HepG2 (cell line): Measurements from ENCODE around the gene LEMD1.

Source experiments
- GABPA ChIP-seq, 2 experiments: IDR thresholded peaks; 2 replicates each; pipeline ENCODE4 v1.6.1; 2011 to 2016; ENCODE audit warnings: low read depth in 2 of 2, low read length in 1 of 2, missing biosample characterization in 1 of 2, missing genetic modification characterization in 1 of 2
- HMGA1 ChIP-seq: sonication (generic); formaldehyde crosslinking; conservative IDR thresholded peaks from 2 replicates; pipeline ENCODE4 v1.4.0; 2020; ENCODE audit warnings: missing genetic modification reagents
- POLR2A ChIP-seq, 2 experiments: IDR thresholded peaks; 2 replicates each; pipeline ENCODE4 v1.6.1; 2011; ENCODE audit warnings: low read depth in 2 of 2, low read length in 2 of 2, mild to moderate bottlenecking in 1 of 2, moderate library complexity in 1 of 2; ENCODE audit not compliant: insufficient read depth in 1 of 2
- POLR2AphosphoS5 ChIP-seq: IDR thresholded peaks from 2 replicates; pipeline ENCODE4 v1.6.1; 2012; ENCODE audit warnings: low read depth, low read length
- RARG ChIP-seq: sonication (generic); formaldehyde crosslinking; IDR thresholded peaks from 2 replicates; pipeline ENCODE4 v1.4.0; 2020; ENCODE audit warnings: low read depth, mild to moderate bottlenecking, missing genetic modification reagents
- RFX5 ChIP-seq: IDR thresholded peaks from 2 replicates; pipeline ENCODE4 v1.6.1; 2011; ENCODE audit warnings: low read depth, low read length, improper control_type of control experiment
- SUZ12 ChIP-seq: fragments of 150-350 bp; IDR thresholded peaks from 2 replicates; pipeline ENCODE4 v1.6.1; 2014; ENCODE audit warnings: low read depth, low read length
- XBP1 ChIP-seq: sonication (generic); formaldehyde crosslinking; IDR thresholded peaks from 2 replicates; pipeline ENCODE4 v1.5.0; 2020; ENCODE audit warnings: missing genetic modification reagents
- ZBTB34 ChIP-seq: sonication (generic); formaldehyde crosslinking; IDR thresholded peaks from 2 replicates; pipeline ENCODE4 v1.8.0; 2022; ENCODE audit warnings: mild to moderate bottlenecking, missing genetic modification reagents
- ZNF563 ChIP-seq: sonication (generic); formaldehyde crosslinking; IDR thresholded peaks from 2 replicates; pipeline ENCODE4 v1.8.0; 2022; ENCODE audit warnings: mild to moderate bottlenecking, moderate library complexity, missing genetic modification reagents
- ZSCAN20 ChIP-seq: sonication (generic); formaldehyde crosslinking; IDR thresholded peaks from 2 replicates; pipeline ENCODE4 v1.4.0; 2020; ENCODE audit warnings: missing genetic modification reagents, mild to moderate bottlenecking, borderline replicate concordance
- TF ChIP-seq, protein P1 (sequence below): sonication (generic); formaldehyde crosslinking; IDR thresholded peaks from one replicate; pipeline ENCODE4 v1.5.1; 2020; ENCODE audit warnings: mild to moderate bottlenecking, missing genetic modification reagents; ENCODE audit errors: not compliant biosample characterization

DNA sequence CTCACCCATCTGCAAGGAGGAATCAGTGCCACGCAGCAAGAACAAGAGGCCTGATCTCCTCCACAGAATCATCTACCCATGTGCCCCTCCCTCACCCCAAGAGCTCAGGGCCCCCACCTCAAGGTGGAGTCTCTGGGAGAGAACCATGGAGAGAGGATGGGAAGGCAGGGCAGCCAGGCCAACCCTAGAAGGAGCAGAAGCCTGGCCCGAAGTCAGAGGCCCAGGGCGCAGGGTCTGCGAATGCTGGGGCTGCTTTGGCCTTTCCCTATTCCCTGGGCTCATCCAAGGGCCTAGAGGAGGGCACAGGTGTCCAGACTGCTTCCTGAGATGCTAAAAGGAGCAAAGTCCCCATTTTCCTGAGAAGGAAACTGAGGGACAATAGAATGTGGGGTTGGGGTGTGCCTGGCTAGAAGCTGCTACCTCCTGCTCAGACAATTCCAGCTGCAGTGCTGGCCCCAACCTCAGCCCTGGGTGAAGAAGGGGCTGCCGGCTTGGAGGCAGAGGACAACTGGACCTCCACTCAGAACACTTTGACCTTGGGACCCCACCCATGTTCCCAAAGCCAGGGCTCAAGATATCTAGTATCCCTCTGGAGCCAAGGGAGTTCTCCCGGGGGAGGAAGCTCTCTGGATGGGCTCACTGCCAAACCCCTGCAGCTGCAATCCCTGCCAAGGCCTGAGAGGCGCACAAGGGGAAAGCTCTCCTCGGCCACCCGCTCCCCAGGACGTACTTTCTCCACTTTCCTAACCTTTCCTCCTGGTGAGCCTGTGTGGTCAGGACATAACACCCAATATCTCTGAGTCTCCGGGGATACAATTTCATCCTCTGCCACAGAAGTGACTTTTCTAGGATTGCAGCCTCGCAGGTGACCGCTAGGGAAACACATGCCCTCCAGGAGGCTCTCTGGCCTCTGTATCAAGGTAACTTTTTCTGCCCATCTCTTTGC is 16.6 kb upstream of the LEMD1 start:
- no peak for TF ChIP-seq XBP1 (CRISPR knock-in tag)
- no peak for TF ChIP-seq ZNF563 (CRISPR knock-in tag)
- no peak for TF ChIP-seq GABPA (IDR thresholded peaks at IDR 0.05; ENCODE audit: low read depth, low read length)
- no peak for TF ChIP-seq GABPA (CRISPR knock-in tag; IDR thresholded peaks at IDR 0.05; ENCODE audit: low read depth)
- TF ChIP-seq ZBTB34 (CRISPR knock-in tag): no peak
- no peak for TF ChIP-seq RARG (CRISPR knock-in tag)
- TF ChIP-seq SUZ12: no peak
- TF ChIP-seq, protein P1, sequence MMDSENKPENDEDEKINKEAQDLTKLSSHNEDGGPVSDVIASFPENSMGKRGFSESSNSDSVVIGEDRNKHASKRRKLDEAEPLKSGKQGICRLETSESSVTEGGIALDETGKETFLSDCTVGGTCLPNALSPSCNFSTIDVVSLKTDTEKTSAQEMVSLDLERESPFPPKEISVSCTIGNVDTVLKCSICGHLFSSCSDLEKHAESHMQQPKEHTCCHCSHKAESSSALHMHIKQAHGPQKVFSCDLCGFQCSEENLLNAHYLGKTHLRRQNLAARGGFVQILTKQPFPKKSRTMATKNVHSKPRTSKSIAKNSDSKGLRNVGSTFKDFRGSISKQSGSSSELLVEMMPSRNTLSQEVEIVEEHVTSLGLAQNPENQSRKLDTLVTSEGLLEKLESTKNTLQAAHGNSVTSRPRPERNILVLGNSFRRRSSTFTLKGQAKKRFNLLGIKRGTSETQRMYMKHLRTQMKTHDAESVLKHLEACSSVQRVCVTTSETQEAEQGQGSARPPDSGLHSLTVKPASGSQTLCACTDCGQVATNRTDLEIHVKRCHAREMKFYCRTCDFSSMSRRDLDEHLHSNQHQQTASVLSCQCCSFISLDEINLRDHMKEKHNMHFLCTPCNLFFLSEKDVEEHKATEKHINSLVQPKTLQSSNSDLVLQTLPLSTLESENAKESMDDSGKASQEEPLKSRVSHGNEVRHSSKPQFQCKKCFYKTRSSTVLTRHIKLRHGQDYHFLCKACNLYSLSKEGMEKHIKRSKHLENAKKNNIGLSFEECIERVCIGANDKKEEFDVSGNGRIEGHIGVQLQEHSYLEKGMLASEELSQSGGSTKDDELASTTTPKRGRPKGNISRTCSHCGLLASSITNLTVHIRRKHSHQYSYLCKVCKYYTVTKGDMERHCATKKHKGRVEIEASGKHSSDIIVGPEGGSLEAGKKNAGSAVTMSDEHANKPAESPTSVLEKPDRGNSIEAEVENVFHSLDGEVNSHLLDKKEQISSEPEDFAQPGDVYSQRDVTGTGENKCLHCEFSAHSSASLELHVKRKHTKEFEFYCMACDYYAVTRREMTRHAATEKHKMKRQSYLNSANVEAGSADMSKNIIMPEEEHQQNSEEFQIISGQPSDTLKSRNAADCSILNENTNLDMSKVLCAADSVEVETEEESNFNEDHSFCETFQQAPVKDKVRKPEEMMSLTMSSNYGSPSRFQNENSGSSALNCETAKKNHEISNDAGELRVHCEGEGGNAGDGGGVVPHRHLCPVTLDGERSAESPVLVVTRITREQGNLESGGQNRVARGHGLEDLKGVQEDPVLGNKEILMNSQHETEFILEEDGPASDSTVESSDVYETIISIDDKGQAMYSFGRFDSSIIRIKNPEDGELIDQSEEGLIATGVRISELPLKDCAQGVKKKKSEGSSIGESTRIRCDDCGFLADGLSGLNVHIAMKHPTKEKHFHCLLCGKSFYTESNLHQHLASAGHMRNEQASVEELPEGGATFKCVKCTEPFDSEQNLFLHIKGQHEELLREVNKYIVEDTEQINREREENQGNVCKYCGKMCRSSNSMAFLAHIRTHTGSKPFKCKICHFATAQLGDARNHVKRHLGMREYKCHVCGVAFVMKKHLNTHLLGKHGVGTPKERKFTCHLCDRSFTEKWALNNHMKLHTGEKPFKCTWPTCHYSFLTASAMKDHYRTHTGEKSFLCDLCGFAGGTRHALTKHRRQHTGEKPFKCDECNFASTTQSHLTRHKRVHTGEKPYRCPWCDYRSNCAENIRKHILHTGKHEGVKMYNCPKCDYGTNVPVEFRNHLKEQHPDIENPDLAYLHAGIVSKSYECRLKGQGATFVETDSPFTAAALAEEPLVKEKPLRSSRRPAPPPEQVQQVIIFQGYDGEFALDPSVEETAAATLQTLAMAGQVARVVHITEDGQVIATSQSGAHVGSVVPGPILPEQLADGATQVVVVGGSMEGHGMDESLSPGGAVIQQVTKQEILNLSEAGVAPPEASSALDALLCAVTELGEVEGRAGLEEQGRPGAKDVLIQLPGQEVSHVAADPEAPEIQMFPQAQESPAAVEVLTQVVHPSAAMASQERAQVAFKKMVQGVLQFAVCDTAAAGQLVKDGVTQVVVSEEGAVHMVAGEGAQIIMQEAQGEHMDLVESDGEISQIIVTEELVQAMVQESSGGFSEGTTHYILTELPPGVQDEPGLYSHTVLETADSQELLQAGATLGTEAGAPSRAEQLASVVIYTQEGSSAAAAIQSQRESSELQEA (CRISPR knock-in tag): no peak
- TF ChIP-seq POLR2AphosphoS5: no peak
- no peak for TF ChIP-seq RFX5
- TF ChIP-seq HMGA1 (CRISPR knock-in tag): no peak
- no peak; a peak in 1 of 4 replicates for TF ChIP-seq POLR2A (IDR thresholded peaks at IDR 0.05; ENCODE audit: insufficient read depth in 1 of 2, low read depth in 2 of 2, low read length in 2 of 2)
- no peak for TF ChIP-seq ZSCAN20
